Uterus (tissue), 2 donors: Measurements from ENCODE around the gene ZIC1.

Source experiments
- POLR2A ChIP-seq, 2 donors: fragments of 450-650 bp; IDR thresholded peaks; one replicate each; pipeline ENCODE4 v1.6.1; 2016; ENCODE audit warnings: antibody characterized with exemption in 2 of 2, mild to moderate bottlenecking in 1 of 2, moderate library complexity in 1 of 2
- TF ChIP-seq, protein P1 (sequence below), 4 experiments: fragments of 200-600 bp in 2 of 4; fragments of 450-650 bp in 2 of 4; sonication (generic) in 2 of 4; IDR thresholded peaks; one replicate each; pipeline ENCODE4 v1.5.1; 2016 to 2019; ENCODE audit warnings: antibody characterized with exemption in 4 of 4, mild to moderate bottlenecking in 2 of 4, moderate library complexity in 1 of 4

GRCh38 chr3:147394884-147395225 lies 14.3 kb upstream of the ZIC1 start:
- TF ChIP-seq, protein P1, sequence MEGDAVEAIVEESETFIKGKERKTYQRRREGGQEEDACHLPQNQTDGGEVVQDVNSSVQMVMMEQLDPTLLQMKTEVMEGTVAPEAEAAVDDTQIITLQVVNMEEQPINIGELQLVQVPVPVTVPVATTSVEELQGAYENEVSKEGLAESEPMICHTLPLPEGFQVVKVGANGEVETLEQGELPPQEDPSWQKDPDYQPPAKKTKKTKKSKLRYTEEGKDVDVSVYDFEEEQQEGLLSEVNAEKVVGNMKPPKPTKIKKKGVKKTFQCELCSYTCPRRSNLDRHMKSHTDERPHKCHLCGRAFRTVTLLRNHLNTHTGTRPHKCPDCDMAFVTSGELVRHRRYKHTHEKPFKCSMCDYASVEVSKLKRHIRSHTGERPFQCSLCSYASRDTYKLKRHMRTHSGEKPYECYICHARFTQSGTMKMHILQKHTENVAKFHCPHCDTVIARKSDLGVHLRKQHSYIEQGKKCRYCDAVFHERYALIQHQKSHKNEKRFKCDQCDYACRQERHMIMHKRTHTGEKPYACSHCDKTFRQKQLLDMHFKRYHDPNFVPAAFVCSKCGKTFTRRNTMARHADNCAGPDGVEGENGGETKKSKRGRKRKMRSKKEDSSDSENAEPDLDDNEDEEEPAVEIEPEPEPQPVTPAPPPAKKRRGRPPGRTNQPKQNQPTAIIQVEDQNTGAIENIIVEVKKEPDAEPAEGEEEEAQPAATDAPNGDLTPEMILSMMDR (IDR thresholded peaks at IDR 0.05): no peak
- TF ChIP-seq POLR2A (IDR thresholded peaks at IDR 0.05): no peak
